Measurements from ENCODE around the gene PRPF6. TPM values are rescaled to one million over a fixed set of nuclear protein-coding genes. Genes with fewer than 3 reads are reported as not detected.

PRPF6 gene
- total and polyA plus RNA-seq, 2 of the 13 experiments (the other 11 are each of a cell fraction or from before 2014, with no cell fraction given): 63.7 to 101 TPM

DNA sequence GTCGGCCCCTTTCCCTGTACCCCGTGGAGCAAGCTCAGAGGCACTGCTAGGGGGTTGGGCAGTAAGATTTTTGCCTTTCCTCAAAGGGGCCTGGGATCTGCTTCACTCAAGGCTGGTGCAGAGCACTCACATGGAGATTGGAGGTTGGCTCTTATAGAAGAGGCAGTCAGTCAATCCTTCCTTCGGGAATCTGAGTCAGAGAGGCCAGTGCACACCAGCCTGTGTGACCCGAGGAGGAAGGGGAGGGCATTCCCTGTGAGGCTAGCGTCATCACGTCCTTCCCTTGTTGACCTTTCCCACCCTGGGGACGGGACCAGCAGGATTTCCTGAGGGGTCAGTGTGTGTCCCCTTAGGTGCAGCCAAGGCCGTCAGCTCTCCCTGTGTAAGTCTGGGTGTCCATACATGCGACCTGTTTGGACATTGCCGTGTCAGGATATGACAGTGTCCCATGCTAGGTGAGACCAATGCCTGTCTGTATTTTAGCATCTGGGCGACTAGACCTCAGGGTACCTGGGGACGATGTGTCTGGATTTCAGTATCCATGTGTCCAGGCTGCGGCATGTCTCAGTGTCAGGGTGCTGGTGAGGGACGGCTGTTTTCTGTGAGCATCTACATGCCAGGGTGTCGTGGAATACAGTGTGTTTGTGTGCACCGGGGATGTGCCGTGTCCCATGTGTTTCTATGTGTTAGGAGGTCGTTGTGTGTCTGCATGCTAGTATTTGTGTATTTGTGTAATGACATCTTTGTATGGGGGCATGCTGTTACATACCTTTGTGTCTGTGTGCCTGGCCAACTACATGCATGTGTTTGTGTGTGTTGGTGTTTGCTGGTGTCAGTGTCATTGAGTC, 8.4 kb upstream of the PRPF6 start (continued):
- TF ChIP-seq, protein P1, sequence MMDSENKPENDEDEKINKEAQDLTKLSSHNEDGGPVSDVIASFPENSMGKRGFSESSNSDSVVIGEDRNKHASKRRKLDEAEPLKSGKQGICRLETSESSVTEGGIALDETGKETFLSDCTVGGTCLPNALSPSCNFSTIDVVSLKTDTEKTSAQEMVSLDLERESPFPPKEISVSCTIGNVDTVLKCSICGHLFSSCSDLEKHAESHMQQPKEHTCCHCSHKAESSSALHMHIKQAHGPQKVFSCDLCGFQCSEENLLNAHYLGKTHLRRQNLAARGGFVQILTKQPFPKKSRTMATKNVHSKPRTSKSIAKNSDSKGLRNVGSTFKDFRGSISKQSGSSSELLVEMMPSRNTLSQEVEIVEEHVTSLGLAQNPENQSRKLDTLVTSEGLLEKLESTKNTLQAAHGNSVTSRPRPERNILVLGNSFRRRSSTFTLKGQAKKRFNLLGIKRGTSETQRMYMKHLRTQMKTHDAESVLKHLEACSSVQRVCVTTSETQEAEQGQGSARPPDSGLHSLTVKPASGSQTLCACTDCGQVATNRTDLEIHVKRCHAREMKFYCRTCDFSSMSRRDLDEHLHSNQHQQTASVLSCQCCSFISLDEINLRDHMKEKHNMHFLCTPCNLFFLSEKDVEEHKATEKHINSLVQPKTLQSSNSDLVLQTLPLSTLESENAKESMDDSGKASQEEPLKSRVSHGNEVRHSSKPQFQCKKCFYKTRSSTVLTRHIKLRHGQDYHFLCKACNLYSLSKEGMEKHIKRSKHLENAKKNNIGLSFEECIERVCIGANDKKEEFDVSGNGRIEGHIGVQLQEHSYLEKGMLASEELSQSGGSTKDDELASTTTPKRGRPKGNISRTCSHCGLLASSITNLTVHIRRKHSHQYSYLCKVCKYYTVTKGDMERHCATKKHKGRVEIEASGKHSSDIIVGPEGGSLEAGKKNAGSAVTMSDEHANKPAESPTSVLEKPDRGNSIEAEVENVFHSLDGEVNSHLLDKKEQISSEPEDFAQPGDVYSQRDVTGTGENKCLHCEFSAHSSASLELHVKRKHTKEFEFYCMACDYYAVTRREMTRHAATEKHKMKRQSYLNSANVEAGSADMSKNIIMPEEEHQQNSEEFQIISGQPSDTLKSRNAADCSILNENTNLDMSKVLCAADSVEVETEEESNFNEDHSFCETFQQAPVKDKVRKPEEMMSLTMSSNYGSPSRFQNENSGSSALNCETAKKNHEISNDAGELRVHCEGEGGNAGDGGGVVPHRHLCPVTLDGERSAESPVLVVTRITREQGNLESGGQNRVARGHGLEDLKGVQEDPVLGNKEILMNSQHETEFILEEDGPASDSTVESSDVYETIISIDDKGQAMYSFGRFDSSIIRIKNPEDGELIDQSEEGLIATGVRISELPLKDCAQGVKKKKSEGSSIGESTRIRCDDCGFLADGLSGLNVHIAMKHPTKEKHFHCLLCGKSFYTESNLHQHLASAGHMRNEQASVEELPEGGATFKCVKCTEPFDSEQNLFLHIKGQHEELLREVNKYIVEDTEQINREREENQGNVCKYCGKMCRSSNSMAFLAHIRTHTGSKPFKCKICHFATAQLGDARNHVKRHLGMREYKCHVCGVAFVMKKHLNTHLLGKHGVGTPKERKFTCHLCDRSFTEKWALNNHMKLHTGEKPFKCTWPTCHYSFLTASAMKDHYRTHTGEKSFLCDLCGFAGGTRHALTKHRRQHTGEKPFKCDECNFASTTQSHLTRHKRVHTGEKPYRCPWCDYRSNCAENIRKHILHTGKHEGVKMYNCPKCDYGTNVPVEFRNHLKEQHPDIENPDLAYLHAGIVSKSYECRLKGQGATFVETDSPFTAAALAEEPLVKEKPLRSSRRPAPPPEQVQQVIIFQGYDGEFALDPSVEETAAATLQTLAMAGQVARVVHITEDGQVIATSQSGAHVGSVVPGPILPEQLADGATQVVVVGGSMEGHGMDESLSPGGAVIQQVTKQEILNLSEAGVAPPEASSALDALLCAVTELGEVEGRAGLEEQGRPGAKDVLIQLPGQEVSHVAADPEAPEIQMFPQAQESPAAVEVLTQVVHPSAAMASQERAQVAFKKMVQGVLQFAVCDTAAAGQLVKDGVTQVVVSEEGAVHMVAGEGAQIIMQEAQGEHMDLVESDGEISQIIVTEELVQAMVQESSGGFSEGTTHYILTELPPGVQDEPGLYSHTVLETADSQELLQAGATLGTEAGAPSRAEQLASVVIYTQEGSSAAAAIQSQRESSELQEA (CRISPR knock-in tag; IDR thresholded peaks at IDR 0.05; ENCODE audit: not compliant biosample characterization): peak; percentile 61
- TF ChIP-seq TGIF2 (CRISPR knock-in tag; IDR thresholded peaks at IDR 0.05) (peak; percentile 62; the same call in 1 of the 2 replicates), ISX (CRISPR knock-in tag; conservative IDR thresholded peaks at IDR 0.05) (no peak), MAZ (IDR thresholded peaks at IDR 0.05; ENCODE audit: borderline replicate concordance, low read depth, low read length) (no peak), MAZ (CRISPR knock-in tag; IDR thresholded peaks at IDR 0.05; ENCODE audit: low read depth) (0 out of 2 replicates have a peak, but pooled peaks have one; percentile 43), SALL1 (CRISPR knock-in tag; IDR thresholded peaks at IDR 0.05) (peak; percentile 84), AKAP8 (CRISPR knock-in tag; IDR thresholded peaks at IDR 0.05) (peak; percentile 95), NFKB2 (CRISPR knock-in tag; IDR thresholded peaks at IDR 0.05; ENCODE audit: borderline replicate concordance) (peak; percentile 87; the same call in 1 of the 2 replicates), NR2C2 (CRISPR knock-in tag; IDR thresholded peaks at IDR 0.05; ENCODE audit: borderline replicate concordance) (peak; percentile 58), PAX8 (CRISPR knock-in tag; IDR thresholded peaks at IDR 0.05; ENCODE audit: borderline replicate concordance) (no peak; the same call in 1 of the 2 replicates), TEAD3 (CRISPR knock-in tag; optimal IDR thresholded peaks at IDR 0.05; ENCODE audit: borderline replicate concordance) (peak; percentile 43), ADNP (CRISPR knock-in tag; IDR thresholded peaks at IDR 0.05) (no peak)
- TF ChIP-seq, protein P2, sequence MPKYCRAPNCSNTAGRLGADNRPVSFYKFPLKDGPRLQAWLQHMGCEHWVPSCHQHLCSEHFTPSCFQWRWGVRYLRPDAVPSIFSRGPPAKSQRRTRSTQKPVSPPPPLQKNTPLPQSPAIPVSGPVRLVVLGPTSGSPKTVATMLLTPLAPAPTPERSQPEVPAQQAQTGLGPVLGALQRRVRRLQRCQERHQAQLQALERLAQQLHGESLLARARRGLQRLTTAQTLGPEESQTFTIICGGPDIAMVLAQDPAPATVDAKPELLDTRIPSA (CRISPR knock-in tag; IDR thresholded peaks at IDR 0.05; ENCODE audit: borderline replicate concordance): no peak
- TF ChIP-seq, protein P3, sequence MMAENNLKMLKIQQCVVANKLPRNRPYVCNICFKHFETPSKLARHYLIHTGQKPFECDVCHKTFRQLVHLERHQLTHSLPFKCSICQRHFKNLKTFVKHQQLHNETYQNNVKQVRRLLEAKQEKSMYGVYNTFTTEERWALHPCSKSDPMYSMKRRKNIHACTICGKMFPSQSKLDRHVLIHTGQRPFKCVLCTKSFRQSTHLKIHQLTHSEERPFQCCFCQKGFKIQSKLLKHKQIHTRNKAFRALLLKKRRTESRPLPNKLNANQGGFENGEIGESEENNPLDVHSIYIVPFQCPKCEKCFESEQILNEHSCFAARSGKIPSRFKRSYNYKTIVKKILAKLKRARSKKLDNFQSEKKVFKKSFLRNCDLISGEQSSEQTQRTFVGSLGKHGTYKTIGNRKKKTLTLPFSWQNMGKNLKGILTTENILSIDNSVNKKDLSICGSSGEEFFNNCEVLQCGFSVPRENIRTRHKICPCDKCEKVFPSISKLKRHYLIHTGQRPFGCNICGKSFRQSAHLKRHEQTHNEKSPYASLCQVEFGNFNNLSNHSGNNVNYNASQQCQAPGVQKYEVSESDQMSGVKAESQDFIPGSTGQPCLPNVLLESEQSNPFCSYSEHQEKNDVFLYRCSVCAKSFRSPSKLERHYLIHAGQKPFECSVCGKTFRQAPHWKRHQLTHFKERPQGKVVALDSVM (CRISPR knock-in tag; IDR thresholded peaks at IDR 0.05): no peak
- TF ChIP-seq, protein P4, sequence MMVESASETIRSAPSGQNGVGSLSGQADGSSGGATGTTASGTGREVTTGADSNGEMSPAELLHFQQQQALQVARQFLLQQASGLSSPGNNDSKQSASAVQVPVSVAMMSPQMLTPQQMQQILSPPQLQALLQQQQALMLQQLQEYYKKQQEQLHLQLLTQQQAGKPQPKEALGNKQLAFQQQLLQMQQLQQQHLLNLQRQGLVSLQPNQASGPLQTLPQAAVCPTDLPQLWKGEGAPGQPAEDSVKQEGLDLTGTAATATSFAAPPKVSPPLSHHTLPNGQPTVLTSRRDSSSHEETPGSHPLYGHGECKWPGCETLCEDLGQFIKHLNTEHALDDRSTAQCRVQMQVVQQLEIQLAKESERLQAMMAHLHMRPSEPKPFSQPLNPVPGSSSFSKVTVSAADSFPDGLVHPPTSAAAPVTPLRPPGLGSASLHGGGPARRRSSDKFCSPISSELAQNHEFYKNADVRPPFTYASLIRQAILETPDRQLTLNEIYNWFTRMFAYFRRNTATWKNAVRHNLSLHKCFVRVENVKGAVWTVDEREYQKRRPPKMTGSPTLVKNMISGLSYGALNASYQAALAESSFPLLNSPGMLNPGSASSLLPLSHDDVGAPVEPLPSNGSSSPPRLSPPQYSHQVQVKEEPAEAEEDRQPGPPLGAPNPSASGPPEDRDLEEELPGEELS (CRISPR knock-in tag; IDR thresholded peaks at IDR 0.05): no peak; the same call in 1 of the 2 replicates

All from HepG2 (cell line).